SK-N-SH (cell line): Measurements from ENCODE around the gene AWAT1. TPM values are rescaled to one million over a fixed set of nuclear protein-coding genes. Genes with fewer than 3 reads are reported as not detected.

Experiments used
- CTCF ChIA-PET: fragments of 300-600, 350-600 bp; formaldehyde crosslinking; extraction: SDS; loops from one replicate; lab custom pipeline; 2021; lab: Yijun Ruan, JAX
- POLR2A ChIA-PET: fragments of 350-600 bp; sonication (Branson Sonifier 250); formaldehyde crosslinking; extraction: SDS; loops from one replicate; lab custom pipeline; 2020; ENCODE audit warnings: antibody characterized with exemption, inconsistent platforms; lab: Yijun Ruan, JAX
- DNase-seq: peaks from one replicate; pipeline ENCODE4 v3.0.0; 2012
- H2AFZ ChIP-seq: fragments of 200-600 bp; sonication (generic); 2 replicates; pipeline ENCODE4 v1.8.1; 2016; ENCODE audit warnings: antibody characterized with exemption, mild to moderate bottlenecking, low read depth
- H3F3A ChIP-seq: fragments of 200-600 bp; sonication (generic); replicated peaks from 2 replicates; pipeline ENCODE3; 2016; ENCODE audit warnings: antibody characterized with exemption, mild to moderate bottlenecking; ENCODE audit not compliant: insufficient read depth
- H3K27ac ChIP-seq, 2 experiments: fragments of 200-500 bp in 1 of 2; fragments of 200-600 bp in 1 of 2; sonication (Bioruptor generic) in 1 of 2; sonication (generic), shearing (Covaris generic) in 1 of 2; 2 replicates each; pipeline versions ENCODE4 v1.5.1 to v1.6.1; 2014 to 2016; ENCODE audit warnings: low read depth in 2 of 2, inconsistent platforms in 1 of 2, low read length in 1 of 2, mild to moderate bottlenecking in 1 of 2, mixed read lengths in 1 of 2
- H3K27me3 ChIP-seq: fragments of 200-600 bp; sonication (generic), shearing (Covaris generic); 2 replicates; pipeline ENCODE4 v1.6.1; 2016; ENCODE audit warnings: mixed run types; ENCODE audit not compliant: insufficient read depth
- H3K36me3 ChIP-seq, 2 experiments: fragments of 200-500 bp in 1 of 2; fragments of 200-600 bp in 1 of 2; sonication (Bioruptor generic) in 1 of 2; sonication (generic) in 1 of 2; replicated peaks in 1 of 2; 2 replicates each; pipeline versions ENCODE3 to v1.5.1; 2014 to 2016; ENCODE audit warnings: low read length in 1 of 2, mild to moderate bottlenecking in 1 of 2; ENCODE audit not compliant: insufficient read depth in 2 of 2, control insufficient read depth in 1 of 2
- H3K4me1 ChIP-seq, 2 experiments: fragments of 200-500 bp in 1 of 2; fragments of 200-600 bp in 1 of 2; sonication (Bioruptor generic) in 1 of 2; sonication (generic), shearing (Covaris generic) in 1 of 2; 2 replicates each; pipeline versions ENCODE4 v1.5.1 to v1.6.1; 2014 to 2016; ENCODE audit warnings: low read depth in 1 of 2, low read length in 1 of 2, mixed run types in 1 of 2; ENCODE audit not compliant: insufficient read depth in 2 of 2, control insufficient read depth in 1 of 2
- H3K4me2 ChIP-seq: fragments of 200-600 bp; sonication (generic), shearing (Covaris generic); 2 replicates; pipeline ENCODE4 v1.6.1; 2017; ENCODE audit warnings: mixed run types
- H3K4me3 ChIP-seq, 2 experiments: fragments of 200-500 bp in 1 of 2; fragments of 200-600 bp in 1 of 2; sonication (Bioruptor generic) in 1 of 2; sonication (generic), shearing (Covaris generic) in 1 of 2; 2 replicates each; pipeline versions ENCODE4 v1.5.1 to v1.8.1; 2014 to 2016; ENCODE audit warnings: low read depth in 2 of 2, inconsistent platforms in 1 of 2, low read length in 1 of 2, mild to moderate bottlenecking in 1 of 2, mixed read lengths in 1 of 2, moderate library complexity in 1 of 2
- H3K79me2 ChIP-seq: fragments of 200-600 bp; sonication (generic); 2 replicates; pipeline ENCODE4 v1.8.1; 2017; ENCODE audit warnings: mild to moderate bottlenecking; ENCODE audit not compliant: insufficient read depth
- H3K9ac ChIP-seq: fragments of 200-600 bp; sonication (generic); 2 replicates; pipeline ENCODE4 v1.6.1; 2017; ENCODE audit warnings: mixed run types
- H3K9me2 ChIP-seq: fragments of 200-600 bp; sonication (generic); 2 replicates; pipeline ENCODE4 v1.6.1; 2017; ENCODE audit warnings: mixed run types
- H3K9me3 ChIP-seq: fragments of 200-600 bp; sonication (generic); 2 replicates; pipeline ENCODE4 v1.6.1; 2017; ENCODE audit warnings: mixed run types, mild to moderate bottlenecking, moderate library complexity
- H4K20me1 ChIP-seq: fragments of 200-600 bp; sonication (generic); 2 replicates; pipeline ENCODE4 v1.6.1; 2017; ENCODE audit warnings: mild to moderate bottlenecking, mixed run types; ENCODE audit not compliant: insufficient read depth
- ELF1 ChIP-seq: IDR thresholded peaks from 2 replicates; pipeline ENCODE4 v1.4.0; 2012
- GABPA ChIP-seq: IDR thresholded peaks from 2 replicates; pipeline ENCODE4 v1.4.0; 2012; ENCODE audit warnings: low read depth, mild to moderate bottlenecking
- JUND ChIP-seq: IDR thresholded peaks from 2 replicates; pipeline ENCODE4 v1.4.0; 2012
- MAX ChIP-seq: IDR thresholded peaks from 2 replicates; pipeline ENCODE4 v1.4.0; 2012; ENCODE audit warnings: low read depth
- MXI1 ChIP-seq: IDR thresholded peaks from 2 replicates; pipeline ENCODE4 v1.6.1; 2012; ENCODE audit warnings: mild to moderate bottlenecking, low read depth, low read length, improper control_type of control experiment
- NFIC ChIP-seq: IDR thresholded peaks from 2 replicates; pipeline ENCODE4 v1.4.0; 2012; ENCODE audit warnings: borderline replicate concordance
- RCOR1 ChIP-seq: fragments of 150-350 bp; IDR thresholded peaks from 2 replicates; pipeline ENCODE4 v1.6.1; 2017; ENCODE audit warnings: antibody characterized with exemption, low read length
- RFX5 ChIP-seq: IDR thresholded peaks from 2 replicates; pipeline ENCODE4 v1.6.1; 2012; ENCODE audit warnings: mild to moderate bottlenecking, improper control_type of control experiment, low read length
- SIN3A ChIP-seq: IDR thresholded peaks from 2 replicates; pipeline ENCODE4 v1.6.1; 2012; ENCODE audit warnings: low read depth, mild to moderate bottlenecking, low read length, moderate library complexity, borderline replicate concordance
- TCF12 ChIP-seq: IDR thresholded peaks from 2 replicates; pipeline ENCODE4 v1.4.0; 2012
- USF1 ChIP-seq: IDR thresholded peaks from 2 replicates; pipeline ENCODE4 v1.4.0; 2012; ENCODE audit warnings: low read depth, borderline replicate concordance
- USF2 ChIP-seq: fragments of 150-350 bp; IDR thresholded peaks from 2 replicates; pipeline ENCODE4 v1.6.1; 2017; ENCODE audit warnings: antibody characterized with exemption, low read length, low read depth, borderline replicate concordance
- YY1 ChIP-seq: IDR thresholded peaks from 2 replicates; pipeline ENCODE4 v1.4.0; 2012; ENCODE audit warnings: low read depth, mild to moderate bottlenecking
- ZBTB33 ChIP-seq: IDR thresholded peaks from 2 replicates; pipeline ENCODE4 v1.4.0; 2012; ENCODE audit warnings: low read depth, borderline replicate concordance
- WGBS: methylation state at CpG from one replicate; pipeline ENCODE4 v1.1.6; 2017; ENCODE audit warnings: low lambda C conversion rate; 5-methylcytosine and 5-hydroxymethylcytosine counted together
- polyA plus RNA-seq, 3 experiments: library from polyadenylated mRNA; depleted of rRNA; stranded (reverse); fragments of >200 nt; gene quantifications; 2 replicates each; pipeline ENCODE4 v1.2.3, GENCODE V29; 2012
- TF ChIP-seq, protein P1 (sequence below): IDR thresholded peaks from 2 replicates; pipeline ENCODE4; 2012

The AWAT1 gene
- polyA plus RNA-seq, 1 of the 3 experiments (the other 2 are of a cell fraction): not detected

- ChIA-PET POLR2A (no interaction called here), CTCF (no interaction called here)
- Histone ChIP-seq H3K9me2 (no peaks in the 10 kb centered on the region), H3K27ac (no peak within 1 kb of the TSS), H3F3A (no peaks in the 10 kb centered on the region), H4K20me1 (no peaks in the 10 kb centered on the region), H3K4me3 (no peak within 1 kb of the TSS), H3K27me3 (no peaks in the 10 kb centered on the region; the same call in 1 of the 2 replicates), H3K36me3 (no peaks in the 10 kb centered on the region), H3K4me1 (no peaks in the 10 kb centered on the region), H3K79me2 (no peaks in the 10 kb centered on the region), H3K9me3 (no peaks in the 10 kb centered on the region), H2AFZ (no peak within 1 kb of the TSS), H3K9ac (no peak within 1 kb of the TSS), H3K4me2 (no peak within 1 kb of the TSS)
- no peak for TF ChIP-seq SIN3A
- no peak for TF ChIP-seq RFX5
- no peak for TF ChIP-seq USF1
- no peak for TF ChIP-seq ELF1
- no peak for TF ChIP-seq YY1
- no peak for TF ChIP-seq GABPA
- TF ChIP-seq JUND: no peak
- TF ChIP-seq NFIC: no peak
- TF ChIP-seq, protein P1, sequence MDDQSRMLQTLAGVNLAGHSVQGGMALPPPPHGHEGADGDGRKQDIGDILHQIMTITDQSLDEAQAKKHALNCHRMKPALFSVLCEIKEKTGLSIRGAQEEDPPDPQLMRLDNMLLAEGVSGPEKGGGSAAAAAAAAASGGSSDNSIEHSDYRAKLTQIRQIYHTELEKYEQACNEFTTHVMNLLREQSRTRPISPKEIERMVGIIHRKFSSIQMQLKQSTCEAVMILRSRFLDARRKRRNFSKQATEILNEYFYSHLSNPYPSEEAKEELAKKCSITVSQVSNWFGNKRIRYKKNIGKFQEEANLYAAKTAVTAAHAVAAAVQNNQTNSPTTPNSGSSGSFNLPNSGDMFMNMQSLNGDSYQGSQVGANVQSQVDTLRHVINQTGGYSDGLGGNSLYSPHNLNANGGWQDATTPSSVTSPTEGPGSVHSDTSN: no peak
- no peak for TF ChIP-seq ZBTB33
- TF ChIP-seq TCF12: no peak
- no peak for TF ChIP-seq USF2
- no peak for TF ChIP-seq MXI1
- no peak for TF ChIP-seq MAX
- no peak for TF ChIP-seq RCOR1
- WGBS: 27% methylated on average over 4 of the region's 4 CpGs
- no peak for DNase-seq
These were observed 25.6 kb downstream of the AWAT1 start, which contains the start of gene P2RY4 for GRCh38 chrX:70260104-70260503. P2RY4 (minus strand) TSS chrX:70260204; CDS start chrX:70259624, 580 bp downstream.
